HG02943 (cell line): Measurements from ENCODE around the gene TSPAN4.

Experiments used
- ATAC-seq: cut with Tn5 transposase; IDR thresholded peaks from one replicate; pipeline ENCODE4 v1.9.1; 2021; ENCODE audit warnings: mild to moderate bottlenecking, low read depth, moderate library complexity; ENCODE audit not compliant: unreplicated experiment

TSPAN4 gene

GRCh38 chr11:847876-848275 lies 5.2 kb downstream of the TSPAN4 start:
- no peak for ATAC-seq

- no peak for ATAC-seq
Measured at GRCh38 chr11:848380-848931, 5.8 kb downstream of the TSPAN4 start.

- ATAC-seq = no peak
Measured at GRCh38 chr11:849104-849824, 6.6 kb downstream of the TSPAN4 start.

GRCh38 chr11:849951-850774 lies 7.5 kb downstream of the TSPAN4 start:
- no peak for ATAC-seq

- ATAC-seq = no peak
Measured at GRCh38 chr11:850775-851763, 8.4 kb downstream of the TSPAN4 start.

GRCh38 chr11:852762-853161 lies 10.1 kb downstream of the TSPAN4 start:
- ATAC-seq = no peak

GRCh38 chr11:853682-854448 lies 11.2 kb downstream of the TSPAN4 start:
- ATAC-seq = no peak

- ATAC-seq = no peak
Measured at GRCh38 chr11:854601-855329, 12.1 kb downstream of the TSPAN4 start.

GRCh38 chr11:855330-855674 lies 12.7 kb downstream of the TSPAN4 start:
- ATAC-seq = no peak

- no peak for ATAC-seq
Measured at GRCh38 chr11:855796-856195, 13.1 kb downstream of the TSPAN4 start.

GRCh38 chr11:856397-856796 lies 13.7 kb downstream of the TSPAN4 start:
- ATAC-seq = no peak

- ATAC-seq = no peak
Measured at GRCh38 chr11:858053-858761, 15.6 kb downstream of the TSPAN4 start.

GRCh38 chr11:858762-859339 lies 16.2 kb downstream of the TSPAN4 start:
- no peak for ATAC-seq

- no peak for ATAC-seq
Measured at GRCh38 chr11:859394-860131, 16.9 kb downstream of the TSPAN4 start.

GRCh38 chr11:860234-861104 lies 17.8 kb downstream of the TSPAN4 start:
- no peak for ATAC-seq

- no peak for ATAC-seq
Measured at GRCh38 chr11:861105-861479, 18.4 kb downstream of the TSPAN4 start.
